ENCODE measurements around the gene WNK1. TPM values are rescaled to one million over a fixed set of nuclear protein-coding genes. Genes with fewer than 3 reads are reported as not detected.

The WNK1 gene
- total and polyA plus RNA-seq, 2 of the 8 experiments (the other 6 are each of a cell fraction or from before 2014, with no cell fraction given): 88.2 to 157 TPM

DNA sequence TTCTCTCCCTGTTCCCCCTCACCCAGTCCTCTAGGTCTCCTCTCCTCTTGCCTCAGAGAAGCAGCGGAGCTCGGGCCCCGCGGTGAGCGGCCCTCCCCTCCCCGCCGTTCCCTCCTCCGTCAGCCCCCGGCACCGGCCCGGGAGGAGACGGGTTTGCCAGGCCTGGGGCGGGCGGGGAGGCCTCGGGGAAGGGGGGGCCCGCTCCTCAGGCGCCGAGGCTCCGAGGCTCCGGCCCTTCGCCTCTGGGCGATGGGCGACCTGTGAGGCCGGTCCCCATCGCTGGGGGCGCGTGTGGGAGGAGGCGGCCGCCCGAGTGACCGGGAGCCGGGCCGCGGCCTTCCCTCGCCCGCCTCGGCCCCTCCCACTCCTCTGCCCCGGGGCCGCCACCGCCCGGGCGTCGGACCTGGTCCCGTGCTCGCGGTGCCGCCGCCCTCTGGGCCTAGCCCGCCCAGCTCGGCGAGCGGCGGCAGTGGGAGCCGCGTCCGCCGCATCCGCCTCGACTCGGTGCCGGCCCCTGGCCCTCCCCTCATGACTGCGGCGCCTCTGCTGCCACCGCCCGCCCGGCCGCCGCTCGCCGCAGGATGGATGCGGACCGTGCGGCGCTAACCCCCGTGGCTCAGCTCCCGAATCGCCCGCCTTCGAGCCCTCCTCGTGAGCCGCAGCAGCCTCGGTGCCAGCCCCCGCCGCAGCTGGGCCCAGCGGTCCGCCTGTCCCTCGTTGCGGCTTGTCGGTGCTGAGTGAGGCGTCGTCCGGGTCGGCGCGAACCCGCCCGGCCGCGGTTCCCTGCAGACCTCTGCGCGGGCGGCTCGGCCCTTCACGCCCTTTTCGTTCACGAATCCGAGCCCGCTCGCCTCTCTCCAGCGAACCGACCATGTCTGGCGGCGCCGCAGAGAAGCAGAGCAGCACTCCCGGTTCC, 574 bp downstream of the WNK1 start:
- H2BK12ac ChIP-seq (ENCODE audit: low read depth, low read length): no peak overlapping the region
- H2BK15ac ChIP-seq (ENCODE audit: low read length): no peak overlapping the region
- H3K9me3 ChIP-seq (ENCODE audit: insufficient read depth in 2 of 2, low read depth in 1 of 2, low read length in 1 of 2): no peaks in the 10 kb centered on the region; a peak in 1 of 4 replicates
- H3K23ac ChIP-seq (ENCODE audit: insufficient read length): no peak overlapping the region
- no peaks in the 10 kb centered on the region for H3K36me3 ChIP-seq (ENCODE audit: control insufficient read depth in 2 of 4, insufficient read depth in 4 of 4, low read length in 3 of 4)
- H3K4me2 ChIP-seq (ENCODE audit: insufficient read depth in 1 of 2, low read depth in 2 of 2, low read length in 2 of 2): peak overlapping the region; percentile 85 to 98
- no peak overlapping the region for H3K27ac ChIP-seq (ENCODE audit: low read depth, low read length)
- H4K5ac ChIP-seq (ENCODE audit: insufficient read length, low read depth, low read length): peak overlapping the region; percentile 90
- DNase-seq (ENCODE audit: low read depth in 1 of 2, low spot score in 2 of 2) (peak in 1 of 2 experiments; percentile 71), FAIRE-seq (no peak)
- H3K79me2 ChIP-seq (ENCODE audit: control insufficient read depth in 1 of 2, insufficient read depth in 2 of 2, low read length in 2 of 2): peaks cover 21 to 48% of the 10 kb centered on the region in 2 experiments
- peak overlapping the region; percentile 67 for H3K56ac ChIP-seq (replicated peaks; ENCODE audit: insufficient read length, low read depth, low read length)
- H3K4me1 ChIP-seq (replicated peaks in 1 of 4; ENCODE audit: control insufficient read depth in 3 of 4, insufficient read depth in 4 of 4, low read length in 3 of 4): peaks cover 3 to 11% (median 5%) of the 10 kb centered on the region in 4 experiments; a peak in 6 of 7 replicates
- CTCF ChIA-PET (ENCODE audit: partially characterized antibody): interaction anchor here (0.6 to 4.1 kb wide), 9 partner anchors 12 to 640 kb away, joined by 3 to 35 read pairs (median 4); no protein-coding TSS in a partner anchor
- no peak overlapping the region for H2AK5ac ChIP-seq (ENCODE audit: low read depth, low read length)
- peak overlapping the region; percentile 91 for H4K8ac ChIP-seq (ENCODE audit: extremely low read depth, insufficient read depth, low read length)
- no peak overlapping the region for H2AFZ ChIP-seq (ENCODE audit: low read length)
- H3K9ac ChIP-seq (replicated peaks in 1 of 4; ENCODE audit: extremely low read depth in 1 of 4, low read depth in 3 of 4, low read length in 3 of 4): peak overlapping the region; percentile 68 to 85 (median 80)
- no peak overlapping the region for H4K91ac ChIP-seq (replicated peaks; ENCODE audit: insufficient read length, low read length)
- no peaks in the 10 kb centered on the region for H3K27me3 ChIP-seq (replicated peaks in 1 of 4; ENCODE audit: control insufficient read depth in 3 of 4, extremely low read depth in 1 of 4, insufficient read depth in 3 of 4, low read length in 3 of 4)
- POLR2A ChIA-PET (ENCODE audit: partially characterized antibody): interaction anchor here (0.5 to 3.5 kb wide), 9 partner anchors 20 to 139 kb away, joined by 3 to 20 read pairs (median 4); no protein-coding TSS in a partner anchor
- peaks cover 18% of the 10 kb centered on the region for H3K23me2 ChIP-seq (ENCODE audit: low read depth, low read length)
- no peak overlapping the region for H2BK20ac ChIP-seq (ENCODE audit: low read length)
- peaks cover 18 to 28% of the 10 kb centered on the region in 2 experiments for H4K20me1 ChIP-seq (replicated peaks in 1 of 2; ENCODE audit: control insufficient read depth in 1 of 2, insufficient read depth in 2 of 2, low read length in 2 of 2)
- H2BK5ac ChIP-seq (ENCODE audit: low read depth, low read length): no peak overlapping the region; the same call in none of the 2 replicates
- 2% methylated on average over 72 of the region's 115 CpGs; no CpG with 5 or more reads in 1 of the 2 experiments for WGBS, 2 experiments (ENCODE audit: extremely low coverage in 1 of 2, insufficient coverage in 1 of 2, insufficient read length in 1 of 2, insufficient replicate concordance in 2 of 2, low coverage in 1 of 2, low lambda C conversion rate in 2 of 2, missing lambda C conversion rate in 1 of 2)
- peak overlapping the region; percentile 43; the same call in 1 of the 2 replicates for H3K18ac ChIP-seq (ENCODE audit: extremely low read depth, low read length)
- no peak overlapping the region for H3K14ac ChIP-seq (ENCODE audit: insufficient read length)
- no peak overlapping the region for H2BK120ac ChIP-seq (replicated peaks; ENCODE audit: low read depth, low read length)
- peak overlapping the region; percentile 71 to 84 (median 78) for H3K4me3 ChIP-seq (ENCODE audit: extremely low read depth in 1 of 4, insufficient read depth in 2 of 4, low read depth in 3 of 4, low read length in 4 of 4)
- no peaks in the 10 kb centered on the region for H3K79me1 ChIP-seq (ENCODE audit: low read depth, low read length)
- no peak overlapping the region for H3K4ac ChIP-seq (replicated peaks; ENCODE audit: insufficient read length, low read depth, low read length)
- TF ChIP-seq E2F6 (IDR thresholded peaks at IDR 0.05) (0 out of 2 replicates have a peak, but pooled peaks have one; percentile 14), RBBP5 (IDR thresholded peaks at IDR 0.05; ENCODE audit: borderline replicate concordance, low read depth, low read length) (peak; percentile 83), BCL11A (IDR thresholded peaks at IDR 0.05; ENCODE audit: low read depth in 2 of 2, low read length in 2 of 2) (no peak), ASH2L (IDR thresholded peaks at IDR 0.05; ENCODE audit: low read length) (peak; percentile 40), PHF8 (conservative IDR thresholded peaks at IDR 0.05; ENCODE audit: low read depth, low read length) (peak; percentile 80), RXRA (IDR thresholded peaks at IDR 0.05; ENCODE audit: insufficient read depth, low read depth, low read length) (no peak), KDM4A (IDR thresholded peaks at IDR 0.05; ENCODE audit: low read depth, low read length, severe bottlenecking) (peak; percentile 41)

All from H1 (cell line).